Measurements from ENCODE around the gene GALNT12. TPM values are rescaled to one million over a fixed set of nuclear protein-coding genes. Genes with fewer than 3 reads are reported as not detected.

The GALNT12 gene
- total RNA-seq, 6 experiments from 2014 or later, result 0.07 to 0.32 (median 0.15) TPM; not detected in 2

GRCh38 chr9:98811051-98811650 is 3.7 kb downstream of the GALNT12 start:
- DNase-seq, result peak; percentile 82
- no peak for TF ChIP-seq CTCF (IDR thresholded peaks at IDR 0.05)
- peaks cover 48% of the 10 kb centered on the region for H3K27me3 Mint-ChIP-seq (ENCODE audit: insufficient read depth)
- 0 out of 2 replicates have a peak overlapping the region, but pooled peaks have one; percentile 33 for H3K27ac Mint-ChIP-seq
- peaks cover 5% of the 10 kb centered on the region for H3K36me3 Mint-ChIP-seq (ENCODE audit: low read depth)
- peaks cover 7% of the 10 kb centered on the region; the same call in 1 of the 2 replicates for H3K9me3 Mint-ChIP-seq
- peaks cover 26% of the 10 kb centered on the region for H3K4me1 Mint-ChIP-seq (ENCODE audit: low read depth)
- no peak overlapping the region for H3K4me3 Mint-ChIP-seq

- no peak overlapping the region for H3K4me3 Mint-ChIP-seq
- TF ChIP-seq CTCF (IDR thresholded peaks at IDR 0.05), result no peak
- H3K27ac Mint-ChIP-seq, result no peak overlapping the region
- peaks cover 13% of the 10 kb centered on the region for H3K9me3 Mint-ChIP-seq
- H3K36me3 Mint-ChIP-seq (ENCODE audit: low read depth), result peaks cover 11% of the 10 kb centered on the region
- H3K27me3 Mint-ChIP-seq (ENCODE audit: insufficient read depth), result peaks cover 47% of the 10 kb centered on the region
- DNase-seq, result no peak
- H3K4me1 Mint-ChIP-seq (ENCODE audit: low read depth), result peaks cover 12% of the 10 kb centered on the region
Measured at GRCh38 chr9:98815391-98815951, 8.0 kb downstream of the GALNT12 start.

- Mint-ChIP-seq H3K27ac (no peak overlapping the region), H3K27me3 (ENCODE audit: insufficient read depth) (peaks cover 47% of the 10 kb centered on the region), H3K36me3 (ENCODE audit: low read depth) (0 out of 2 replicates have a peak, but pooled peaks cover 6% of the 10 kb centered on the region), H3K9me3 (peaks cover 6% of the 10 kb centered on the region), H3K4me3 (no peak overlapping the region), H3K4me1 (ENCODE audit: low read depth) (no peaks in the 10 kb centered on the region)
- DNase-seq, result no peak
- no peak for TF ChIP-seq CTCF (IDR thresholded peaks at IDR 0.05)
Measured at GRCh38 chr9:98818764-98819163, 11.3 kb downstream of the GALNT12 start.

- H3K27ac Mint-ChIP-seq, result no peak overlapping the region
- peaks cover 6% of the 10 kb centered on the region for H3K9me3 Mint-ChIP-seq
- no peak for TF ChIP-seq CTCF (IDR thresholded peaks at IDR 0.05)
- H3K27me3 Mint-ChIP-seq (ENCODE audit: insufficient read depth), result peaks cover 43% of the 10 kb centered on the region
- no peaks in the 10 kb centered on the region for H3K4me1 Mint-ChIP-seq (ENCODE audit: low read depth)
- 0 out of 2 replicates have a peak, but pooled peaks cover 6% of the 10 kb centered on the region for H3K36me3 Mint-ChIP-seq (ENCODE audit: low read depth)
- H3K4me3 Mint-ChIP-seq, result no peak overlapping the region
- DNase-seq, result no peak
Measured at GRCh38 chr9:98819231-98819630, 11.8 kb downstream of the GALNT12 start.

GRCh38 chr9:98821831-98822230 is 14.4 kb downstream of the GALNT12 start:
- H3K27ac Mint-ChIP-seq, result no peak overlapping the region
- peaks cover 54% of the 10 kb centered on the region for H3K27me3 Mint-ChIP-seq (ENCODE audit: insufficient read depth)
- 0 out of 2 replicates have a peak, but pooled peaks cover 6% of the 10 kb centered on the region for H3K36me3 Mint-ChIP-seq (ENCODE audit: low read depth)
- peaks cover 6% of the 10 kb centered on the region for H3K9me3 Mint-ChIP-seq
- H3K4me1 Mint-ChIP-seq (ENCODE audit: low read depth), result no peaks in the 10 kb centered on the region
- no peak for TF ChIP-seq CTCF (IDR thresholded peaks at IDR 0.05)
- no peak overlapping the region for H3K4me3 Mint-ChIP-seq
- no peak for DNase-seq
